Forelimb muscle (tissue), 1 donor: ENCODE results near the gene IBA57. TPM values are rescaled to one million over a fixed set of nuclear protein-coding genes. Genes with fewer than 3 reads are reported as not detected.
"Not testable (repeated sequence)": the region's sequence is repeated elsewhere in the genome, so short reads cannot be mapped to it uniquely, and the experiment has no call there.

Experiments used
- DNase-seq: peaks from one replicate; pipeline ENCODE4 v3.0.0-alpha.2; 2013; ENCODE audit warnings: low read depth
- polyA plus RNA-seq: library from polyadenylated mRNA; unstranded; fragments of 120-200 nt; gene quantifications from one replicate; pipeline ENCODE4 v1.2.1, GENCODE V29; 2013; ENCODE audit not compliant: insufficient read length

IBA57 gene
- polyA plus RNA-seq, 1 donor, result 4.4 TPM

- DNase-seq, result no peak
Observed at GRCh38 chr1:228212415-228212965, 46.9 kb downstream of the IBA57 start.

GRCh38 chr1:228212966-228213844, 47.6 kb downstream of the IBA57 start:
- no peak for DNase-seq

GRCh38 chr1:228213917-228214808, 48.6 kb downstream of the IBA57 start:
- no peak for DNase-seq

GRCh38 chr1:228214921-228215662, 49.5 kb downstream of the IBA57 start:
- DNase-seq, result no peak

- no peak for DNase-seq
Observed at GRCh38 chr1:228215663-228216116, 50.1 kb downstream of the IBA57 start.

- no peak for DNase-seq
Observed at GRCh38 chr1:228216371-228217320, 51.0 kb downstream of the IBA57 start.

GRCh38 chr1:228217551-228218344, 52.1 kb downstream of the IBA57 start:
- no peak for DNase-seq

GRCh38 chr1:228218513-228219244, 53.1 kb downstream of the IBA57 start:
- no peak for DNase-seq

GRCh38 chr1:228219245-228219961, 53.8 kb downstream of the IBA57 start:
- DNase-seq, result no peak

- no peak for DNase-seq
Observed at GRCh38 chr1:228219962-228220780, 54.6 kb downstream of the IBA57 start.

GRCh38 chr1:228221097-228221496, 55.5 kb downstream of the IBA57 start:
- not testable (repeated sequence) for DNase-seq

- no peak for DNase-seq
Observed at GRCh38 chr1:228222548-228222947, 56.9 kb downstream of the IBA57 start.

- no peak for DNase-seq
Observed at GRCh38 chr1:228224198-228225164, 58.9 kb downstream of the IBA57 start.

- no peak for DNase-seq
Observed at GRCh38 chr1:228225165-228225710, 59.6 kb downstream of the IBA57 start.

GRCh38 chr1:228225740-228226139, 60.1 kb downstream of the IBA57 start:
- DNase-seq, result no peak
